GM21717 (cell line): ENCODE data around the gene RNASEH1.
A peak's percentile ranks its signal among the peaks of the same experiment; 100 is the strongest.

ENCODE experiments used
- ATAC-seq: cut with Tn5 transposase; IDR thresholded peaks from one replicate; pipeline ENCODE4 v1.9.1; 2021; ENCODE audit warnings: mild to moderate bottlenecking, moderate library complexity; ENCODE audit not compliant: unreplicated experiment

RNASEH1 gene

DNA sequence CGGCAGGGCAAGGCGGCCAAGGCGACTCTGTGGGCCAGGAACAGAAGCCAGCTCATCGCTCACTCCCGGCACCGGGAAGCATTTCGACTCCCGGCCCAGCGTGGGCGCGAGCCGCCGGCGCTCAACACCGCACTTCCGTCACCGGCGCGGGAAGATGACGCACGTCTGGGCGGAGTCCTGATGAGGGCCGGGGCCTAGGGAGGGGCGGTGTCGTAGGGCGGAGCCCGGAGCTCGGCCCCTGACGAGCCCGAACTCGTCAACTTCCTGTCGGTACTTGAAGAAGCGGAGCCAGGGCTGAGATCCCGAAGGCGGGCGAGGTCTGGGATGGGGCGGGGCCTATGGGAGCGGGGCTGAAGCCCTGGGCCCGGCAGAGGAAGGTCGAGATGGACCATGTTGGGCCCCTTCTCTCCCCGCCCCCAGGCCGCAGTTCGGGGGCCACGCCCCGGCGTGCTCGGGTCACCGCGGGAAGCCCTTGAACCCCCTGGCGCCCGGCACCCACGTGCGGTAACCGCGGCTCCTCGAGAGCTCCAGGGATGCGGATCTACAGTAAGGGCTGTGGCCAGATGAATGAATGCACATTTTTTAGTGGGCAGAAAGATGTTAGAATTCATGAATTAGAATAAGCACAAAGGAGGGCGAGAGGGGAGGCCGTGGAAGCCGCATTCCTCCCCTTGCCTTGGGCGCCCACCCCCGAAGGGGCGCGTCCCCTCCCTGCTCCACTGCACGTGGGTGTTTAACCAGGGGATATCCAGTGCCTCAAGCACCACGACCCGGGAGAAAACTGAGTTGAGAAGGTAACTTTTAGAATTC is at the start of gene RNASEH1:
TSS of gene RNASEH1 (minus strand) at position 129 of the 810 bp plus-strand sequence. CDS start at position 56, 73 bp downstream.
- peak; percentile 96 for ATAC-seq

DNA sequence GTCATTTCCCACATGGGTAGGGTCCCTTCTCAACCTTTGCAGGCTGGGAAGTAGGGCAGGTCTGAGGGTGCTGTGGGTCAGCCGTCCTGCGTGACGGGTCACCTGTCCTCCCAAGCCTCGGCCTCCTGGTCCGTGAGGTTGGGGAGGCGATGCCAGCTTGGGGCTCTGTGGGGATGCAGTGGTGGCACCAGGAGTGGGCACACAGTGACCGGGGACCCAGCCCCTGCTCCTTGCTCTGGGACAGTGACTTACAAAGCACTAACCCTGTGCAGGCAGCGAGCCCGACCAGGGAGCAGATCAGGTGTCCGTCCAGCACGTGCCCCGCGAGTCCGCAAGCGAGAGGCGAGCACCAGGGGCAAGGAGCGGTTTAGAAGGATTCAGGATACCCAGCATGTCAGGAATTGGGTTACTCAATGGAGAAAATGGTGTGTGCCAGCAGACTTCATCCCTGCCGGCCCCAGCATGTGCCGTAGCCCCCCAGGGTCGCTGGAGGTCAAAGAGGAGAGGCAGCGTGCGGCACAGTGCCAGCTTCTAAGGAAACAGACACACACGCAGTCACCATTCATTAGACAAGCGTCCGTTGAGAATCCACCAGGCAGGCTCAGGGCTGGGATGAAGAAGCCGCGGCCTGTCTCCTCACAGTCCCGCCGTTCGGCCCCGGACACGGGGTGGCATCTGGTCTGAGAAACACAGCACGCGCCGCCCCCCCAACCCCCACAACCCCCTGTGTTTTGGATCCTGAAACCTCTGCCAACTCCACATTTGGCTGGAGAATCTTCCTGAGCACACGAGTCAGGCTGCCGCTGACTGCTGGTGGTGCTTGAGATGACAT is 48.5 kb upstream of the RNASEH1 start:
- no peak for ATAC-seq

DNA sequence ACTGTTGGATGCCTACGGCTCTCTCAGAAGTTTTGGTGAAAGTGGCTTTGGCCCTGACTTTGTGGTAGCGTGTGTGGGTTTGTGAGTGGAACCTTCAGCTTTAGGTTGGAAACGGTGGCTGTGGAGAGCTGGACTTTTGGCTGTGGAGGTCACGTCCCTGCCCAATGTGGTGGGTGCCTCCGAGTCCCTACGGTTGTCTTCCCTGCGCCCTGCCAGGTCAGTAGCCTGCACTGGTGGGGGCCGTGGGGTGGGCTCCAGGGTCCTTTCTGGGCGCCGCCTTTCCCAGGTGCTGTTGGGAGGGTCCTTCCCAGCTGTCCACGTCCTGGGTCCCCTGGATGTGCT is 47.9 kb upstream of the RNASEH1 start:
- ATAC-seq: no peak

DNA sequence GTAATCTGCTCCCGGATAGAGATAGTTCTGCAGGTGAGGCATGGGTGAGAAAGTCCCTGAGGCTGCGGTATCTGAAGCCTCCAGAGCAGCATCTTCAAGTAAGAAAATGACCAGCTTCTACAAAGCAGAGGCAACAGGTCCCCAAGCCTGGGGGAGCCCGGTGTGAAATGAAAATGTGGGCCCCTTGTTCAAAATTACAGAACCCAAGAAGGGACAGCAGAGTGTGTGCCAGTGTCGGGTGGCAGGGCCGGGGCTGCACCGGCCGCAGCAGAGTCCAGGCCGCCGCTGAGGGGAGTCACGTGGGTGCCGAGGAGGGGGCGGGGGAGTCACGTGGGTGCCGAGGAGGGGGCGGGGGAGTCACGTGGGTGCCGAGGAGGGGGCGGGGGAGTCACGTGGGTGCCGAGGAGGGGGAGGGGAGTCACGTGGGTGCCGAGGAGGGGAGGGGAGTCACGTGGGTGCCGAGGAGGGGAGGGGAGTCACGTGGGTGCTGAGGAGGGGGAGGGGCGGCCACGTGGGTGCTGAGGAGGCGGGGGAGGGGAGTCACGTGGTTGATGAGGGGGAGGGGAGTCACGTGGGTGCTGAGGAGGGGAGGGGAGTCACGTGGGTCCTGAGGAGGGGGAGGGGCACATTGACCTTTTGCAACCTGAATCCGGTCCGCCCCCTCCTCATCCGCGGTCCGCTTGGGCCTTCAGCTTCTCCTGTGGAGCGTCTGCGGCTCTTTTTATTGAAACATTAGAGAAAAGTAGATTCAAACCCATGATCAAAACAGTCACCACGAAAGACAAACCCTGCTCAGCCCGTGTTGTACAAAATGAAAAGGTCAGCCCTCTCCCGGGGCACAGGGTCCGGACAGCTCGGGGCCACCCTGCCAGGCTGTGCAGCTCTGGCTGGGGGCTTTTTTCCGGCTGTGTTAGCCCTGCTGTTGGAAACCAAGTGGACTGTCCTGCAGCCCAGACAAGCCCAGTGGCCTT is 47.1 kb upstream of the RNASEH1 start:
- no peak for ATAC-seq

DNA sequence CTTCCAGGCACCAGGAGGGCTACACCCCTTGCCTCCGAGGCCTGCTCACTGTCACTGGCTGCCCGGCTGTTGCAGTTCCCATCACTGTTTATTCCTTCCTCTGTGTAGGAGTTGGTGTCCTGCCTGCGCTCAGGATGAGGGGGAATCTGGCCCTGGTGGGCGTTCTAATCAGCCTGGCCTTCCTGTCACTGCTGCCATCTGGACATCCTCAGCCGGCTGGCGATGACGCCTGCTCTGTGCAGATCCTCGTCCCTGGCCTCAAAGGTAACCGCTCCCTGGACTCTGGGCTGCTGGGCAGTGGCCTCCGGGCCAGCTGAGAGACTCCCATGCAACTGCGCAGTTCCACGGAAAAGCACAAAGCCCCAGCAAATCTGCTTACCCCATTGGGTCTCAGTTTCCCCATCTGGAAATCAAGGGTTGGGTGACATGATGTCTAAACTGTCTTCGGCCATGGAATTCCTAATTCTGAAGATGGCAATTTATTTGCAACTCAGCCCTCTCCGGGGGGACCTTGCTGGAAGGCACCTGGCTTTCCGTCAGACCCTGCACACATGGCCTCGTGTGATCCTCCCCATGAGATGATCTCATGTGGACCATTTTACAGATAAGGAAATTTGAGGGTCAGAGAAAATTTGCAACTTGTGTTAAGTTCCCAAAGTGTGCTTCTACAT is 46.2 kb upstream of the RNASEH1 start:
- no peak for ATAC-seq

DNA sequence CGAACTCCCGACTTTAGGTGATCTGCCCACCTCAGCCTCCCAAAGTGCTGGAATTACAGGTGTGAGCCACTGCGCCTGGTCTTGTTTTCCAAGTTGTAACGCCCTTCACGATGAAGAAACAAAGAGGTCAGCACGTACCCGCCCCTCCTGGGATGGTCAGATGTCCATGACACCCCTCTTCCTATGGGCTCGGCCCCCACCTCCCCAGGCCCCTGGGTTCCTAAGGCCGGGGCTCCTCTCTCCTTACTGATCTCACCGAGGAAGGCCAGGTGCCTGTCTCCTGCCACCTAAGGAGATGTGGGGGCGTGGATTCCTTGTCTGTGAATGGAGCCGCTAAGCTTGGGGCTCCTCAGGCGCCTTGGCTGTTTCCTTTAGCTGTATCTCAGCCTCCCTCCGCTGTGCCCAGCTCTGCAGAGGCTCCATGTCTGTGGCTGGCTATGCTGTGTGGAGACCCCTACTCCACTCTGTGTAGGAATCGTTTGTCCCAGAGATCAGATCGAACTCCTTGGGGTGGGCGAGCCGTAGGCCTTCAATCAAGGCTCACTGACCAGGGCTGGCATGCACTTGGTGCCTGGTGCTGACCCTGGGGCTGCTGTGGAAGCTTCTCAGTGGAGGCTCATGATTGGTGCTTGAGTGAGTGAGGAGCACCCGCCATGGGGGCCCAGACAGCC is 45.5 kb upstream of the RNASEH1 start:
- no peak for ATAC-seq

- no peak for ATAC-seq
Observed at GRCh38 chr2:3602553-3603339, 44.6 kb upstream of the RNASEH1 start.

GRCh38 chr2:3601561-3602271 is 43.6 kb upstream of the RNASEH1 start:
- ATAC-seq: no peak

GRCh38 chr2:3600256-3600855 is 42.2 kb upstream of the RNASEH1 start:
- no peak for ATAC-seq

DNA sequence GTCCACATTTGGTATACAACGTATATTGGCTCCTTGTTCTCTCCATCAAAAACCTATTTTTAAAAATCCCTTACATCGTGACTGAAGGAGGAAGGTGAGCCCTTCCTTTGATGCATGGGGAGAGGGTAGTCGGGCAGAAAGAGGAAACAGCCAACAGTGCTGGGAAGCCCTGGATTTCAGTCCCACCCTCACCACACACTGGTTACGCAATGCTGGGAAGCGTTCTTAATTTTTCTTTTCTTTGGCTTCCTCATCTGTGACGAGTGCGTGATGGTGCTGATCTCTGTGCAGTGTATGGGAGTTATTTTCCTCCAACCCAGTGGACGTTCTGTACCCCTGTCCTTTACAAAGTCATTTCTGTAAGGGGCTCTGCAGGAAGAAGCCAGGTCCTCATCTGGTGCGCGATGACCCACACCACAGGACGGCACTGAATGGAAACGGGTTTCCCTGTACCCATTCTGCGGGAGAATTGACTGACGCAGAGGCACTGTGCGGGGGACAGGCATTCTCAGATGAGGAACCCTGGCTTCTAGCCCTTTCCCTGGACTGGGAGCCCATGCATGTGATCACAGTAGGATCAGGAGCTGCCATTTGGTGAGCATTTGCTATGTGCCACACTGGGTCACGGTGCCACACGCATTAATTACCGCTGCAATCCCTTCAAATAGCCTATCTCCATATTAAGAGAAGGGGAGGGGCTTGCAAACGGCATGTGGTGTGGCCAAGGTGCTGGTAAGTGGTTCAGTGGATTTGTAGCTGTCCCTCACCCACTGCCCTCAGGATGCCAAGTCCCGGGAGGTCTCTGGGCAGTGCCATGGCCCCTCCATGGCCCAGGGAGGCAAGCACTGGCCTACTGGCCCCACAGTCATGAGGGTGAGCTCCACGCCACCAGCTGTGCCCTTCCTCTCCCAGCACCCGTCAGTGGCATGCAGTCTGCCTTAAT is 41.0 kb upstream of the RNASEH1 start:
- no peak for ATAC-seq

- ATAC-seq: no peak
Observed at GRCh38 chr2:3598197-3598910, 40.2 kb upstream of the RNASEH1 start.

DNA sequence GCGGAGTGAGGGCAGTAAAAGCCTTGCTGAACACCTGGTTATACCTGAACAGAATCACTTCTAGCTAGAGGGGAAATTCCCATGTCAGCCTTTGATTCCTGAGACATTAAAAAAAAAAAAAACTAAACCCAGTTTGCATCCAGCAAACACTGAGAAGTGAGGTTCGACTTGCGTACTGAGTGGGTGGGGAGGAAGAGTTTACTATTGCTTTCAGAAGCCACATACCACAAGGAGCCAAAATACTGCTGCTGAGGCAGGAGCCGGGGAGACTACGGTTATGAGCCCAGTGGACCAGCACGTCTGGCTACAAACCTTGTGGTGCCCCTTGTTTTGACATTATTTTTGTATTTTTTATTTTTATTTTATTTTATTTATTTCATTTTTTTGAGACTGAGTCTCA is 39.4 kb upstream of the RNASEH1 start:
- peak; percentile 53 for ATAC-seq

DNA sequence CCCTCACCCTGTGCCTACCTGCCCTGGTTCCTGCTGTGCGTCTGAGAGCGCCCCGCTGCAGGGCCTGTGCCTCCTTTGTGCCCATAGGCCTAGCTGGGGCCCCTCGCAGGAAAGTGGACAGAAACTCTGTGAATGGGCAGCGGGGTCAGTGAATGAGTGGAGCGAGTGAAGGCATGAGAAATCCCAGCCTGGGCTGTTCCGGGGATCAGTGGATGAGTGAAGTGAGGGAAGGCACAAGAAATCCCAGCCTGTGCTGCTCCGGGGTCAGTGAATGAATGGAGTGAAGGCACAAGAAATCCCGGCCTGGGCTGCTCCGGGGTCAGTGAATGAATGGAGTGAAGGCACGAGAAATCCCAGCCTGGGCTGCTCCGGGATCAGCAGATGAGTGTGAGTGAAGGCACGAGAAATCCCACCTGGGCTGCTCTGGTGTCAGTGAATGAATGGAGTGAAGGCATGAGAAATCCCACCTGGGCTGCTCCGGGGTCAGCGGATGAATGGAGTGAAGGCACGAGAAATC is 38.8 kb upstream of the RNASEH1 start:
- no peak for ATAC-seq

GRCh38 chr2:3595985-3596384 is 37.9 kb upstream of the RNASEH1 start:
- peak; percentile 88 for ATAC-seq

DNA sequence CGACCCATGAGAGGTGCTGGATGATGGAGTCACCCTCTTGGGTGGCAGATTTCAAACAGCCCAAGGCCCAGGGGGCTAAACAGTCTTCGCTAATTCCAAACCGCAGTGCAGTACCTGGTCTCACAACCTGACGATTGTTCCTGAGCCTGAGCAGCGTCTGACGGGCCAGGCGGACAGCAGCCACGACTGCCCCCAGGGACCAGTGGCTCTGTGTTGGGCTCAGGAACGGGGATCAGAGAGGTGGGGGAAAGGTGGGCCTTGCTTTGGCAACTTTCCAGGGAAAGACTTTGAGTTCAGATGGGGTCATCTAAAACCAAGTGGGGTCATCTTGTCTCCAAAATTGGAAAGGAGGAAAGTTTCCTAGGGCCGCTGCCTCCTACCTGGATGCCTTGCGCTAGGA is 37.3 kb upstream of the RNASEH1 start:
- no peak for ATAC-seq
